ENCODE data around the gene TTLL10.
"Not testable (repeated sequence)": the region's sequence is repeated elsewhere in the genome, so short reads cannot be mapped to it uniquely, and the experiment has no call there.

TTLL10 gene

GRCh38 chr1:1181938-1182410 lies 8.3 kb downstream of the TTLL10 start:
- H3K4me3 ChIP-seq, result no peak overlapping the region
- no peak overlapping the region for H3K27ac ChIP-seq

- no peak overlapping the region for H3K27ac ChIP-seq
Measured at GRCh38 chr1:1182491-1183220, 9.0 kb downstream of the TTLL10 start.

GRCh38 chr1:1183221-1183747 lies 9.6 kb downstream of the TTLL10 start:
- no peak overlapping the region for H3K4me3 ChIP-seq

More at GRCh38 chr1:1182491-1183220, 9.0 kb downstream of the TTLL10 start:
- H3K4me3 ChIP-seq, result no peak overlapping the region

GRCh38 chr1:1183833-1184775 lies 10.4 kb downstream of the TTLL10 start:
- Histone ChIP-seq H3K4me3 (no peak overlapping the region), H3K27ac (no peak overlapping the region)

More at GRCh38 chr1:1183221-1183747, 9.6 kb downstream of the TTLL10 start:
- H3K27ac ChIP-seq, result no peak overlapping the region

GRCh38 chr1:1185101-1185765 lies 11.6 kb downstream of the TTLL10 start:
- no peak overlapping the region for H3K27ac ChIP-seq
- H3K4me3 ChIP-seq, result no peak overlapping the region

- Histone ChIP-seq H3K27ac (no peak overlapping the region), H3K4me3 (no peak overlapping the region)
Measured at GRCh38 chr1:1187938-1188337, 14.3 kb downstream of the TTLL10 start.

GRCh38 chr1:1189111-1189510 lies 15.4 kb downstream of the TTLL10 start:
- Histone ChIP-seq H3K4me3 (no peak overlapping the region), H3K27ac (no peak overlapping the region)

GRCh38 chr1:1191734-1192133 lies 18.1 kb downstream of the TTLL10 start:
- H3K27ac ChIP-seq, result no peak overlapping the region

GRCh38 chr1:1194723-1195122 lies 21.0 kb downstream of the TTLL10 start:
- H3K27ac ChIP-seq, result no peak overlapping the region
- no peak overlapping the region for H3K4me3 ChIP-seq

More at GRCh38 chr1:1191734-1192133, 18.1 kb downstream of the TTLL10 start:
- no peak overlapping the region for H3K4me3 ChIP-seq

- not testable (repeated sequence) for H3K27ac ChIP-seq, H3K4me3 ChIP-seq
Measured at GRCh38 chr1:1195726-1196125, 22.0 kb downstream of the TTLL10 start.

GRCh38 chr1:1196431-1197187 lies 22.9 kb downstream of the TTLL10 start:
- H3K4me3 ChIP-seq, result no peak overlapping the region
- no peak overlapping the region for H3K27ac ChIP-seq

GRCh38 chr1:1197188-1197500 lies 23.5 kb downstream of the TTLL10 start:
- H3K4me3 ChIP-seq, result no peak overlapping the region
- no peak overlapping the region for H3K27ac ChIP-seq

- H3K4me3 ChIP-seq, result no peak overlapping the region
- H3K27ac ChIP-seq, result no peak overlapping the region
Measured at GRCh38 chr1:1197551-1198422, 24.1 kb downstream of the TTLL10 start.

- no peak overlapping the region for H3K27ac ChIP-seq
- H3K4me3 ChIP-seq, result no peak overlapping the region
Measured at GRCh38 chr1:1198423-1199140, 24.9 kb downstream of the TTLL10 start.

GRCh38 chr1:1199141-1199960 lies 25.7 kb downstream of the TTLL10 start:
- no peak overlapping the region for H3K4me3 ChIP-seq
- no peak overlapping the region for H3K27ac ChIP-seq

GRCh38 chr1:1199961-1200875 lies 26.5 kb downstream of the TTLL10 start:
- peak overlapping the region in 6 of 7 experiments; percentile 36 to 57 (median 48) for H3K4me3 ChIP-seq
- peak overlapping the region in 15 of 21 experiments; percentile 0 to 88 (median 81) for H3K27ac ChIP-seq

All from skin epidermis (tissue), 12 donors.